K562 (cell line): ENCODE data around the gene GEMIN5. TPM values are rescaled to one million over a fixed set of nuclear protein-coding genes. Genes with fewer than 3 reads are reported as not detected.

Source experiments
- ATAC-seq: fragments of 200-7000 bp; cut with Tn5 transposase; 3 replicates; pipeline ENCODE4 v1.9.1; 2020; ENCODE audit warnings: moderate library complexity
- BruUV-seq: library from RNA; stranded (reverse); fragments of 400-500 nt; replicated peaks from 2 replicates; lab custom pipeline; 2021; lab: Mats Ljungman, UMichigan
- CTCF ChIA-PET: fragments of 300-600 bp; formaldehyde crosslinking; extraction: SDS; loops from one replicate; lab custom pipeline; 2021; ENCODE audit warnings: low intra/inter-chr PET ratio; lab: Yijun Ruan, JAX
- POLR2A ChIA-PET: fragments of 300-600, 350-650 bp; sonication (Branson Sonifier 250); formaldehyde crosslinking; extraction: SDS; loops from one replicate; lab custom pipeline; 2021; ENCODE audit warnings: antibody characterized with exemption, inconsistent platforms; lab: Yijun Ruan, JAX
- DNase-seq, 4 experiments: peaks; one replicate each; pipeline versions ENCODE4 v3.0.0 to v3.0.0-alpha.2; 2011 to 2018; ENCODE audit warnings: low spot score in 3 of 4, mixed read lengths in 3 of 4; ENCODE audit errors: extremely low read depth in 1 of 4
- FAIRE-seq: peaks from 2 replicates; lab custom pipeline; 2011; peaks lifted over from hg19 to GRCh38; lab: Jason Lieb, UNC
- H2AFZ ChIP-seq: 2 replicates; pipeline ENCODE4 v1.6.0; 2011; ENCODE audit warnings: low read depth, low read length, control low read depth, inconsistent platforms
- H3K27ac ChIP-seq: fragments of 200-600 bp; 3 replicates; pipeline ENCODE4 v1.8.0; 2011; ENCODE audit warnings: low read depth, mild to moderate bottlenecking, control low read depth, inconsistent platforms, low read length, moderate library complexity, mixed read lengths; ENCODE audit errors: extremely low read depth
- H3K27me3 ChIP-seq, 2 experiments: fragments of 300-600 bp in 1 of 2; 2 replicates in 1 of 2; 3 replicates in 1 of 2; pipeline versions ENCODE4 v1.6.0 to v1.8.0; 2011; ENCODE audit warnings: inconsistent platforms in 2 of 2, low read length in 2 of 2, mild to moderate bottlenecking in 1 of 2, mixed read lengths in 1 of 2, moderate library complexity in 1 of 2; ENCODE audit not compliant: control insufficient read depth in 2 of 2, insufficient read depth in 2 of 2
- H3K36me3 ChIP-seq: fragments of 300-600 bp; 3 replicates; pipeline ENCODE4 v1.8.0; 2011; ENCODE audit warnings: mild to moderate bottlenecking, low read length, inconsistent platforms; ENCODE audit not compliant: control insufficient read depth, insufficient read depth
- H3K4me1 ChIP-seq, 2 experiments: fragments of 200-600 bp in 1 of 2; replicated peaks in 1 of 2; 2 replicates in 1 of 2; 3 replicates in 1 of 2; pipeline versions ENCODE4 v1.5.1 to v1.8.0; 2011; ENCODE audit warnings: inconsistent platforms in 2 of 2, low read length in 2 of 2, mild to moderate bottlenecking in 1 of 2, mixed read lengths in 1 of 2, moderate library complexity in 1 of 2; ENCODE audit not compliant: control insufficient read depth in 2 of 2, insufficient read depth in 2 of 2
- H3K4me2 ChIP-seq: 2 replicates; pipeline ENCODE4 v1.6.1; 2011; ENCODE audit warnings: low read length, control low read depth, inconsistent platforms, mixed read lengths; ENCODE audit not compliant: insufficient read depth
- H3K4me3 ChIP-seq: fragments of 200-600 bp; sonication (generic), shearing (Covaris generic); 2 replicates; pipeline ENCODE4 v1.5.1; 2016; ENCODE audit warnings: control low read depth, inconsistent platforms
- H3K79me2 ChIP-seq: fragments of 200-600 bp; 3 replicates; pipeline ENCODE4 v1.8.0; 2011; ENCODE audit warnings: low read length, inconsistent platforms; ENCODE audit not compliant: control insufficient read depth, insufficient read depth
- H3K9ac ChIP-seq, 2 experiments: 2 replicates each; pipeline versions ENCODE4 v1.6.0 to v1.6.1; 2011; ENCODE audit warnings: low read depth in 2 of 2, low read length in 2 of 2, control low read depth in 1 of 2, inconsistent platforms in 1 of 2, mild to moderate bottlenecking in 1 of 2, mixed read lengths in 1 of 2; ENCODE audit not compliant: insufficient read depth in 1 of 2
- H3K9me1 ChIP-seq: one replicate; pipeline ENCODE4 v1.6.0; 2011; ENCODE audit warnings: inconsistent platforms, mild to moderate bottlenecking, low read length, moderate library complexity; ENCODE audit not compliant: control insufficient read depth, insufficient read depth
- H3K9me3 ChIP-seq: replicated peaks from 2 replicates; pipeline ENCODE4 v1.5.1; 2011; ENCODE audit warnings: low read depth, low read length, inconsistent platforms; ENCODE audit not compliant: control insufficient read depth, insufficient read depth
- H4K20me1 ChIP-seq: replicated peaks from 2 replicates; pipeline ENCODE4 v1.6.1; 2011; ENCODE audit warnings: low read length, inconsistent platforms, mixed read lengths; ENCODE audit not compliant: control insufficient read depth, insufficient read depth
- CBX5 ChIP-seq: IDR thresholded peaks from 2 replicates; pipeline ENCODE4 v1.6.1; 2014; ENCODE audit warnings: low read depth, borderline replicate concordance
- CEBPB ChIP-seq: fragments of 450-650 bp; IDR thresholded peaks from 2 replicates; pipeline ENCODE4 v1.6.1; 2016; ENCODE audit warnings: missing genetic modification characterization, missing compliant biosample characterization
- ESRRA ChIP-seq: fragments of 450-650 bp; IDR thresholded peaks from 2 replicates; pipeline ENCODE4 v1.6.1; 2014; ENCODE audit warnings: low read depth, mild to moderate bottlenecking, moderate library complexity, borderline replicate concordance
- MYC ChIP-seq, 2 experiments: fragments of 250-450 bp in 1 of 2; sonication (Bioruptor Pico) in 1 of 2; IDR thresholded peaks; 2 replicates each; pipeline versions ENCODE4 v1.5.1 to v1.6.1; 2012 to 2021; ENCODE audit warnings: low read depth in 2 of 2, borderline replicate concordance in 1 of 2, improper control_type of control experiment in 1 of 2, low read length in 1 of 2, mild to moderate bottlenecking in 1 of 2, moderate library complexity in 1 of 2
- PCBP1 ChIP-seq: fragments of 200-400 bp; formaldehyde crosslinking; IDR thresholded peaks from 2 replicates; pipeline ENCODE4 v1.6.1; 2018; ENCODE audit warnings: mild to moderate bottlenecking, low read depth, low read length; ENCODE audit not compliant: poor library complexity, severe bottlenecking
- SOX6 ChIP-seq: fragments of 450-650 bp; IDR thresholded peaks from 2 replicates; pipeline ENCODE4 v1.6.1; 2014; ENCODE audit warnings: mild to moderate bottlenecking
- TCFL5 ChIP-seq: fragments of 250-450 bp; sonication (Bioruptor Pico); conservative IDR thresholded peaks from 2 replicates; pipeline ENCODE4 v1.6.1; 2021; ENCODE audit warnings: mild to moderate bottlenecking, moderate library complexity, matching md5 sums
- TEAD1 ChIP-seq, 2 experiments: fragments of 450-650 bp in 1 of 2; sonication (generic) in 1 of 2; formaldehyde crosslinking; IDR thresholded peaks; 2 replicates each; pipeline versions ENCODE4 v1.4.0 to v1.8.0; 2020 to 2022; ENCODE audit warnings: mild to moderate bottlenecking in 2 of 2, missing genetic modification reagents in 1 of 2
- ZNF707 ChIP-seq: fragments of 250-450 bp; sonication (Bioruptor Pico); conservative IDR thresholded peaks from 2 replicates; pipeline ENCODE4 v1.8.0; 2022; ENCODE audit warnings: inconsistent platforms, mild to moderate bottlenecking, moderate library complexity
- WGBS: fragments of 100-300 bp; shearing (Covaris generic); methylation state at CpG from one replicate; pipeline ENCODE4 v1.1.6; 2016; ENCODE audit warnings: low coverage, mixed read lengths; ENCODE audit not compliant: insufficient coverage; ENCODE audit errors: missing lambda C conversion rate; 5-methylcytosine and 5-hydroxymethylcytosine counted together
- in situ Hi-C: fragments of 300-500 bp; cut with MboI; formaldehyde crosslinking; loops from 4 replicates; pipeline ENCODE4 v1.15.0; 2018; ENCODE audit warnings: inconsistent platforms, mixed read lengths
- intact Hi-C: fragments of 100-400 bp; cut with micrococcal nuclease; formaldehyde crosslinking; loops from 2 replicates; pipeline ENCODE4 v1.14.2; 2022
- polyA plus RNA-seq, 8 experiments: library from polyadenylated mRNA; depleted of rRNA in 4 of 8; stranded (reverse) in 5 of 8; unstranded in 3 of 8; fragments of >200 nt; fragmentation: Nextera tagmentation in 2 of 8; fragmentation: Illumina TruSeq in 1 of 8; extraction: Ambion mirVana in 2 of 8; extraction: Trizol in 1 of 8; gene quantifications; 2 replicates each; pipeline versions ENCODE4 v1.2.1 to v1.2.3, GENCODE V29; 2011 to 2014; ENCODE audit warnings: inconsistent platforms in 1 of 8, missing spikeins in 1 of 8
- total RNA-seq, 7 experiments: library from RNA; depleted of rRNA in 6 of 7; stranded (reverse); fragments of >200 nt in 6 of 7; fragmentation: Illumina TruSeq in 2 of 7; extraction: Trizol in 2 of 7; gene quantifications; 2 replicates each; pipeline versions ENCODE4 v1.2.1 to v1.2.3, GENCODE V29; 2011 to 2021; ENCODE audit warnings: low replicate concordance in 1 of 7

The GEMIN5 gene
- total and polyA plus RNA-seq, 9 of the 15 experiments (the other 6 are each of a cell fraction or from before 2014, with no cell fraction given), result 10.3 to 48.2 (median 34.7) TPM

GRCh38 chr5:154860765-154861164 is 77.2 kb downstream of the GEMIN5 start:
- H3K9me3 ChIP-seq, result no peaks in the 10 kb centered on the region
- peaks cover 38% of the 10 kb centered on the region for H3K36me3 ChIP-seq
- no peak for TF ChIP-seq PCBP1
- TF ChIP-seq TCFL5 (CRISPR knock-in tag), result no peak
- no peak for TF ChIP-seq CEBPB
- no peak for TF ChIP-seq CBX5
- TF ChIP-seq ZNF707 (CRISPR knock-in tag), result no peak
- H3K27me3 ChIP-seq, result no peaks in the 10 kb centered on the region
- ATAC-seq (no peak), DNase-seq (no peak), FAIRE-seq (no peak)
- H4K20me1 ChIP-seq, result no peaks in the 10 kb centered on the region; the same call in 1 of the 2 replicates
- peak overlapping the region; percentile 96; the same call in 1 of the 2 replicates for H3K4me2 ChIP-seq
- 51% methylated on average over 4 of the region's 4 CpGs for WGBS
- no peaks in the 10 kb centered on the region for H3K9me1 ChIP-seq
- H3K27ac ChIP-seq, result no peak overlapping the region
- ChIA-PET POLR2A (interaction anchor here (1.7 to 1.8 kb wide), 2 partner anchors 16 to 20 kb away, joined by 3 to 11 read pairs; no protein-coding TSS in a partner anchor), CTCF (no interaction called here)
- no TSS peak for BruUV-seq
- intact Hi-C loops, result no loop called here
- H3K4me3 ChIP-seq, result peak overlapping the region; percentile 88
- in situ Hi-C loops, result no loop called here
- H3K4me1 ChIP-seq, result peaks cover 17 to 30% of the 10 kb centered on the region in 2 experiments; a peak in 4 of 5 replicates
- peaks cover 71% of the 10 kb centered on the region for H3K79me2 ChIP-seq
- peak overlapping the region in 1 of 2 experiments; percentile 9; a peak in 1 of 4 replicates for H3K9ac ChIP-seq
- H2AFZ ChIP-seq, result no peak overlapping the region

DNA sequence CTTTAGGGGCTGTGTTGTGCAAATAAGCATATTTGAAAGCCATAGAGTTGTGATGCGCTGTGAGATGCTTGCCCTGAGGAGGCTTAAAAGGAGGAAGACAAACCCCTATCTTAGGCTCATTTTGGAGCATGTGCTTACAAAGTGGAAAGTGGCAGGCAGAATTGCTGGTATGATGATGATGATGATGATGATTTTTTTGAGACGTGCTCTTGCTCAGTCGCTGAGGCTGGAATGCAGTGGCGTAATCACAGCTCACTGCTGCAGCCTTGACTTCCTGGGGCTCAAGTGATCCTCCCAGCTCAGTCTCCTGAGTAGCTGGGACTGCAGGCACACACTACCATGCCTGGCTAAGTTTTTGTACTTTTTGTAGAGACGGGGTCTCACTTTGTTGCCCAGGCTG is 77.9 kb downstream of the GEMIN5 start:
- ChIA-PET CTCF (no interaction called here), POLR2A (interaction anchor here (0.7 to 1.8 kb wide), 4 partner anchors 8 to 206 kb away, joined by 3 to 11 read pairs (median 4); no protein-coding TSS in a partner anchor)
- FAIRE-seq, result peak; percentile 40

More for the DNA sequence above, 77.9 kb downstream of the GEMIN5 start:
- H3K27ac ChIP-seq, result peak overlapping the region; percentile 95; the same call in 2 of the 3 replicates
- H3K4me1 ChIP-seq, result peaks cover 17 to 31% of the 10 kb centered on the region in 2 experiments; a peak in 4 of 5 replicates
- no peaks in the 10 kb centered on the region for H3K27me3 ChIP-seq
- no peaks in the 10 kb centered on the region for H3K9me3 ChIP-seq
- peaks cover 31% of the 10 kb centered on the region for H3K36me3 ChIP-seq
- H4K20me1 ChIP-seq, result no peaks in the 10 kb centered on the region; the same call in 1 of the 2 replicates
- H2AFZ ChIP-seq, result no peak overlapping the region
- peak overlapping the region; percentile 45 to 87; a peak in 3 of 4 replicates for H3K9ac ChIP-seq
- no TSS peak for BruUV-seq
- peaks cover 65% of the 10 kb centered on the region for H3K79me2 ChIP-seq
- DNase-seq (peak in 1 of 4 experiments; percentile 41), ATAC-seq (no peak)
- intact Hi-C loops (no loop called here), in situ Hi-C loops (no loop called here)
- no peaks in the 10 kb centered on the region for H3K9me1 ChIP-seq
- peak overlapping the region; percentile 88 for H3K4me3 ChIP-seq
- 27% methylated on average over 5 of the region's 5 CpGs for WGBS
- TF ChIP-seq CEBPB, result peak; percentile 72
- no peak for TF ChIP-seq SOX6
- peak in 1 of 2 experiments; percentile 52; a peak in 1 of 4 replicates for TF ChIP-seq TEAD1 (CRISPR knock-in tag; IDR thresholded peaks at IDR 0.05)
- no peak for TF ChIP-seq ESRRA
- TF ChIP-seq MYC (IDR thresholded peaks at IDR 0.05; ENCODE audit: low read depth, low read length), result 0 out of 2 replicates have a peak, but pooled peaks have one; percentile 16
- no peak for TF ChIP-seq MYC (CRISPR knock-in tag; IDR thresholded peaks at IDR 0.05; ENCODE audit: borderline replicate concordance, low read depth)
- TF ChIP-seq, all 486 proteins: peak for 3
- H3K4me2 ChIP-seq, result peak overlapping the region; percentile 96
